Activated naive CD4-positive, alpha-beta T cell treated with Interleukin-2 at 50 U/mL for 16 hours (primary cell): ENCODE measurements around the gene SUMO3.

Experiments
- DNase-seq: peaks from one replicate; pipeline ENCODE4 v3.0.0-alpha.2; 2020

The SUMO3 gene

GRCh38 chr21:44758781-44759627 lies 58.9 kb downstream of the SUMO3 start:
- no peak for DNase-seq

GRCh38 chr21:44758141-44758561 lies 59.7 kb downstream of the SUMO3 start:
- DNase-seq, result no peak

- no peak for DNase-seq
These were observed 60.1 kb downstream of the SUMO3 start for GRCh38 chr21:44757731-44758130.

GRCh38 chr21:44756423-44757185 lies 61.3 kb downstream of the SUMO3 start:
- no peak for DNase-seq
